Stimulated activated CD4-positive, alpha-beta T cell treated with anti-CD3 and anti-CD28 coated beads, TNF-alpha, amount 100 ng/mL, for 1 hour (primary cell): Measurements from ENCODE around the gene RIPOR3.
"Not testable (repeated sequence)": the region's sequence is repeated elsewhere in the genome, so short reads cannot be mapped to it uniquely, and the experiment has no call there.

Source experiments
- DNase-seq, 3 donors: peaks; one replicate each; pipeline ENCODE4 v3.0.0-alpha.2; 2020; ENCODE audit warnings: low read depth in 3 of 3, low spot score in 1 of 3

The RIPOR3 gene

GRCh38 chr20:50680105-50680960 lies 11.0 kb downstream of the RIPOR3 start:
- no peak for DNase-seq

- no peak for DNase-seq
These were observed 11.6 kb downstream of the RIPOR3 start for GRCh38 chr20:50679753-50680104.

- DNase-seq: no peak
These were observed 13.0 kb downstream of the RIPOR3 start for GRCh38 chr20:50678169-50678898.

- no peak for DNase-seq
These were observed 14.5 kb downstream of the RIPOR3 start for GRCh38 chr20:50676858-50677257.

- not testable (repeated sequence) for DNase-seq
These were observed 15.0 kb downstream of the RIPOR3 start for GRCh38 chr20:50676377-50676731.

- no peak for DNase-seq
These were observed 15.5 kb downstream of the RIPOR3 start for GRCh38 chr20:50675671-50676376.

GRCh38 chr20:50674138-50674825 lies 17.1 kb downstream of the RIPOR3 start:
- DNase-seq: no peak

- DNase-seq: no peak
These were observed 17.7 kb downstream of the RIPOR3 start for GRCh38 chr20:50673466-50674137.

GRCh38 chr20:50673146-50673465 lies 18.2 kb downstream of the RIPOR3 start:
- DNase-seq: no peak

GRCh38 chr20:50672400-50673145 lies 18.8 kb downstream of the RIPOR3 start:
- no peak for DNase-seq

GRCh38 chr20:50671626-50672025 lies 19.7 kb downstream of the RIPOR3 start:
- DNase-seq: no peak

- DNase-seq: not testable (repeated sequence)
These were observed 20.3 kb downstream of the RIPOR3 start for GRCh38 chr20:50671010-50671409.

GRCh38 chr20:50670126-50670862 lies 21.0 kb downstream of the RIPOR3 start:
- DNase-seq: no peak

- no peak for DNase-seq
These were observed 22.5 kb downstream of the RIPOR3 start for GRCh38 chr20:50668798-50669197.

- no peak for DNase-seq
These were observed 23.0 kb downstream of the RIPOR3 start for GRCh38 chr20:50668326-50668725.

- DNase-seq: no peak
These were observed 24.5 kb downstream of the RIPOR3 start for GRCh38 chr20:50666709-50667298.

- DNase-seq: no peak
These were observed 27.1 kb downstream of the RIPOR3 start for GRCh38 chr20:50664254-50664653.

- no peak for DNase-seq
These were observed 28.1 kb downstream of the RIPOR3 start for GRCh38 chr20:50663095-50663821.
